WTC11 (cell line): ENCODE data around the gene SLC25A26. TPM values are rescaled to one million over a fixed set of nuclear protein-coding genes. Genes with fewer than 3 reads are reported as not detected.

Source experiments
- ATAC-seq: fragments of 200-7000 bp; cut with Tn5 transposase; 2 replicates; pipeline ENCODE4 v1.10.0; 2021; ENCODE audit warnings: mild to moderate bottlenecking, moderate library complexity
- CTCF ChIA-PET: fragments of 300-600 bp; sonication (Branson Sonifier 250); formaldehyde crosslinking; loops from one replicate; lab custom pipeline; 2021; ENCODE audit warnings: antibody characterized with exemption; lab: Charles Lee
- POLR2A ChIA-PET: fragments of 350-600 bp; sonication (Branson Sonifier 250); formaldehyde crosslinking; loops from one replicate; lab custom pipeline; 2021; ENCODE audit warnings: antibody characterized with exemption; lab: Charles Lee
- DNase-seq: peaks from one replicate; pipeline ENCODE4 v3.0.0; 2021; ENCODE audit warnings: low spot score
- H3K27ac Mint-ChIP-seq: 2 replicates; pipeline ENCODE4 v1.8.0; 2021; ENCODE audit warnings: mixed read lengths
- H3K27me3 Mint-ChIP-seq: 2 replicates; pipeline ENCODE4 v1.8.0; 2021; ENCODE audit warnings: low read depth, mild to moderate bottlenecking, moderate library complexity, mixed read lengths
- H3K36me3 Mint-ChIP-seq: 2 replicates; pipeline ENCODE4 v1.8.0; 2021; ENCODE audit warnings: mixed read lengths
- H3K4me1 Mint-ChIP-seq: 2 replicates; pipeline ENCODE4 v1.8.0; 2022; ENCODE audit warnings: mixed read lengths
- H3K4me3 Mint-ChIP-seq: 2 replicates; pipeline ENCODE4 v1.8.0; 2021; ENCODE audit warnings: mild to moderate bottlenecking, moderate library complexity, mixed read lengths
- H3K9me3 Mint-ChIP-seq: 2 replicates; pipeline ENCODE4 v1.8.0; 2021; ENCODE audit warnings: mixed read lengths
- ATF1 ChIP-seq: sonication (generic); formaldehyde crosslinking; IDR thresholded peaks from 2 replicates; pipeline ENCODE4 v1.8.1; 2023; ENCODE audit warnings: mild to moderate bottlenecking, moderate library complexity, missing genetic modification reagents
- ESRRA ChIP-seq: sonication (generic); formaldehyde crosslinking; IDR thresholded peaks from 2 replicates; pipeline ENCODE4 v1.8.1; 2022; ENCODE audit warnings: mild to moderate bottlenecking, missing genetic modification reagents, borderline replicate concordance
- FOXJ3 ChIP-seq: sonication (generic); formaldehyde crosslinking; IDR thresholded peaks from 2 replicates; pipeline ENCODE4 v1.9.0; 2021; ENCODE audit warnings: missing genetic modification reagents, mild to moderate bottlenecking, borderline replicate concordance
- GABPB1 ChIP-seq: sonication (generic); formaldehyde crosslinking; IDR thresholded peaks from 2 replicates; pipeline ENCODE4 v1.8.1; 2023; ENCODE audit warnings: mild to moderate bottlenecking, missing genetic modification reagents
- GTF2I ChIP-seq: fragments of 250-450 bp; sonication (Bioruptor Pico); conservative IDR thresholded peaks from 2 replicates; pipeline ENCODE4 v1.4.0; 2021; ENCODE audit warnings: mild to moderate bottlenecking
- JUN ChIP-seq: sonication (generic); formaldehyde crosslinking; IDR thresholded peaks from 2 replicates; pipeline ENCODE4 v1.8.0; 2023; ENCODE audit warnings: mild to moderate bottlenecking, missing genetic modification reagents
- NR2C2 ChIP-seq: sonication (generic); formaldehyde crosslinking; IDR thresholded peaks from 2 replicates; pipeline ENCODE4 v1.8.0; 2022; ENCODE audit warnings: mild to moderate bottlenecking, missing genetic modification reagents
- OVOL2 ChIP-seq: fragments of 250-450 bp; sonication (Bioruptor Pico); IDR thresholded peaks from 2 replicates; pipeline ENCODE4 v1.9.0; 2021; ENCODE audit warnings: mild to moderate bottlenecking, borderline replicate concordance
- SMAD3 ChIP-seq: sonication (generic); formaldehyde crosslinking; IDR thresholded peaks from 2 replicates; pipeline ENCODE4 v1.8.0; 2022; ENCODE audit warnings: missing genetic modification reagents, mild to moderate bottlenecking, borderline replicate concordance
- SMAD4 ChIP-seq: sonication (generic); formaldehyde crosslinking; IDR thresholded peaks from 2 replicates; pipeline ENCODE4 v1.8.0; 2022; ENCODE audit warnings: mild to moderate bottlenecking, missing genetic modification reagents
- SP1 ChIP-seq: sonication (generic); formaldehyde crosslinking; conservative IDR thresholded peaks from 2 replicates; pipeline ENCODE4 v1.8.1; 2022; ENCODE audit warnings: missing genetic modification reagents
- ZNF396 ChIP-seq: fragments of 250-450 bp; sonication (Bioruptor Pico); IDR thresholded peaks from 2 replicates; pipeline ENCODE4 v1.8.0; 2021; ENCODE audit warnings: mild to moderate bottlenecking, moderate library complexity, borderline replicate concordance
- total RNA-seq: library from RNA; stranded (reverse); gene quantifications from 3 replicates; pipeline ENCODE4 v1.2.3, GENCODE V29; 2021
- TF ChIP-seq, protein P1 (sequence below): sonication (generic); formaldehyde crosslinking; IDR thresholded peaks from 2 replicates; pipeline ENCODE4 v1.8.0; 2023; ENCODE audit warnings: mild to moderate bottlenecking, missing genetic modification reagents
- TF ChIP-seq, protein P2 (sequence below): fragments of 250-450 bp; sonication (Bioruptor Pico); IDR thresholded peaks from 2 replicates; pipeline ENCODE4 v1.8.0; 2021; ENCODE audit warnings: mild to moderate bottlenecking
- TF ChIP-seq, protein P3 (sequence below): sonication (generic); formaldehyde crosslinking; IDR thresholded peaks from 2 replicates; pipeline ENCODE4 v1.8.1; 2022; ENCODE audit warnings: low read depth, missing genetic modification reagents, borderline replicate concordance
- TF ChIP-seq, protein P4 (sequence below): sonication (generic); formaldehyde crosslinking; IDR thresholded peaks from 2 replicates; pipeline ENCODE4 v1.8.1; 2023; ENCODE audit warnings: mild to moderate bottlenecking, missing genetic modification reagents
- TF ChIP-seq, protein P5 (sequence below): sonication (generic); formaldehyde crosslinking; IDR thresholded peaks from 2 replicates; pipeline ENCODE4 v1.8.0; 2022; ENCODE audit warnings: mild to moderate bottlenecking, missing genetic modification reagents
- TF ChIP-seq, protein P6 (sequence below): sonication (generic); formaldehyde crosslinking; IDR thresholded peaks from 2 replicates; pipeline ENCODE4 v1.8.0; 2022; ENCODE audit warnings: mild to moderate bottlenecking, missing genetic modification reagents
- TF ChIP-seq, protein P7 (sequence below): sonication (generic); formaldehyde crosslinking; IDR thresholded peaks from 2 replicates; pipeline ENCODE4 v1.8.0; 2023; ENCODE audit warnings: missing genetic modification reagents, mild to moderate bottlenecking, borderline replicate concordance
- TF ChIP-seq, protein P8 (sequence below): sonication (generic); formaldehyde crosslinking; IDR thresholded peaks from 2 replicates; pipeline ENCODE4 v1.8.1; 2023; ENCODE audit warnings: mild to moderate bottlenecking, missing genetic modification reagents

The SLC25A26 gene
- total RNA-seq, 1 experiment from 2014 or later, result 29.1 TPM

DNA sequence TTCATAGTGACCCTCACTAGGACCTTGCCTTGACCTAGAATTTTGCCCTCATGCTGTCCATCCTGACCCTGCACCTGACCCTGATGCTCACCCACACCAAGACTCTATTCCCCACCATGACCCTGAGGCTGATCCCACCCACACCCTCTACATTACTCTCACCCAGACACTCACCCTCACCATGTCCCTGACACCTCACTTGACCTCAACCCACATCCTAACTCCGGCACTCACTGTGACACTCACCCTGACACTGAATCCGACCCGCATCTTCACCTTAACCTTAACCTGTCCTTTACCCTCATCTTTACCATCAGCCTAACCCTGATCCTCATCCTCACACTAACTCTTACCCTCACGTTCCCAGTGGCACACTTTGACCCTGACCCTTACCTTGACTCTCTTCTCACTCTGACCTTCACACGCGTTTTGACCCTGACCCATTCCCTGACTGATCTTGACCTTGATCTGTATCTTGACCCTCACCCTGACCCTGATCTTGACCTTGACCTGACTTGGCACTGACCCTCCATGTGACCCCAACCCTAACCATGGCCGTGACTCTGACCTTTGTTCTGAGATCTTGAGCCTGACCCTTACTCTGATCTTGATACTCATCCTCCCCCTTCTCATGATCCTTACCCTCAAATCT, 22.2 kb upstream of the SLC25A26 start (continued):
- TF ChIP-seq, protein P1, sequence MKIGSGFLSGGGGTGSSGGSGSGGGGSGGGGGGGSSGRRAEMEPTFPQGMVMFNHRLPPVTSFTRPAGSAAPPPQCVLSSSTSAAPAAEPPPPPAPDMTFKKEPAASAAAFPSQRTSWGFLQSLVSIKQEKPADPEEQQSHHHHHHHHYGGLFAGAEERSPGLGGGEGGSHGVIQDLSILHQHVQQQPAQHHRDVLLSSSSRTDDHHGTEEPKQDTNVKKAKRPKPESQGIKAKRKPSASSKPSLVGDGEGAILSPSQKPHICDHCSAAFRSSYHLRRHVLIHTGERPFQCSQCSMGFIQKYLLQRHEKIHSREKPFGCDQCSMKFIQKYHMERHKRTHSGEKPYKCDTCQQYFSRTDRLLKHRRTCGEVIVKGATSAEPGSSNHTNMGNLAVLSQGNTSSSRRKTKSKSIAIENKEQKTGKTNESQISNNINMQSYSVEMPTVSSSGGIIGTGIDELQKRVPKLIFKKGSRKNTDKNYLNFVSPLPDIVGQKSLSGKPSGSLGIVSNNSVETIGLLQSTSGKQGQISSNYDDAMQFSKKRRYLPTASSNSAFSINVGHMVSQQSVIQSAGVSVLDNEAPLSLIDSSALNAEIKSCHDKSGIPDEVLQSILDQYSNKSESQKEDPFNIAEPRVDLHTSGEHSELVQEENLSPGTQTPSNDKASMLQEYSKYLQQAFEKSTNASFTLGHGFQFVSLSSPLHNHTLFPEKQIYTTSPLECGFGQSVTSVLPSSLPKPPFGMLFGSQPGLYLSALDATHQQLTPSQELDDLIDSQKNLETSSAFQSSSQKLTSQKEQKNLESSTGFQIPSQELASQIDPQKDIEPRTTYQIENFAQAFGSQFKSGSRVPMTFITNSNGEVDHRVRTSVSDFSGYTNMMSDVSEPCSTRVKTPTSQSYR (CRISPR knock-in tag), result no peak
- no peak for TF ChIP-seq GTF2I (CRISPR knock-in tag)
- no peak for TF ChIP-seq ESRRA (CRISPR knock-in tag)
- TF ChIP-seq, protein P2, sequence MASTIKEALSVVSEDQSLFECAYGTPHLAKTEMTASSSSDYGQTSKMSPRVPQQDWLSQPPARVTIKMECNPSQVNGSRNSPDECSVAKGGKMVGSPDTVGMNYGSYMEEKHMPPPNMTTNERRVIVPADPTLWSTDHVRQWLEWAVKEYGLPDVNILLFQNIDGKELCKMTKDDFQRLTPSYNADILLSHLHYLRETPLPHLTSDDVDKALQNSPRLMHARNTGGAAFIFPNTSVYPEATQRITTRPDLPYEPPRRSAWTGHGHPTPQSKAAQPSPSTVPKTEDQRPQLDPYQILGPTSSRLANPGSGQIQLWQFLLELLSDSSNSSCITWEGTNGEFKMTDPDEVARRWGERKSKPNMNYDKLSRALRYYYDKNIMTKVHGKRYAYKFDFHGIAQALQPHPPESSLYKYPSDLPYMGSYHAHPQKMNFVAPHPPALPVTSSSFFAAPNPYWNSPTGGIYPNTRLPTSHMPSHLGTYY (CRISPR knock-in tag), result no peak
- TF ChIP-seq, protein P3, sequence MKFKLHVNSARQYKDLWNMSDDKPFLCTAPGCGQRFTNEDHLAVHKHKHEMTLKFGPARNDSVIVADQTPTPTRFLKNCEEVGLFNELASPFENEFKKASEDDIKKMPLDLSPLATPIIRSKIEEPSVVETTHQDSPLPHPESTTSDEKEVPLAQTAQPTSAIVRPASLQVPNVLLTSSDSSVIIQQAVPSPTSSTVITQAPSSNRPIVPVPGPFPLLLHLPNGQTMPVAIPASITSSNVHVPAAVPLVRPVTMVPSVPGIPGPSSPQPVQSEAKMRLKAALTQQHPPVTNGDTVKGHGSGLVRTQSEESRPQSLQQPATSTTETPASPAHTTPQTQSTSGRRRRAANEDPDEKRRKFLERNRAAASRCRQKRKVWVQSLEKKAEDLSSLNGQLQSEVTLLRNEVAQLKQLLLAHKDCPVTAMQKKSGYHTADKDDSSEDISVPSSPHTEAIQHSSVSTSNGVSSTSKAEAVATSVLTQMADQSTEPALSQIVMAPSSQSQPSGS (CRISPR knock-in tag), result no peak
- no peak for TF ChIP-seq ATF1 (CRISPR knock-in tag)
- no peak for TF ChIP-seq FOXJ3 (CRISPR knock-in tag)
- TF ChIP-seq, protein P4, sequence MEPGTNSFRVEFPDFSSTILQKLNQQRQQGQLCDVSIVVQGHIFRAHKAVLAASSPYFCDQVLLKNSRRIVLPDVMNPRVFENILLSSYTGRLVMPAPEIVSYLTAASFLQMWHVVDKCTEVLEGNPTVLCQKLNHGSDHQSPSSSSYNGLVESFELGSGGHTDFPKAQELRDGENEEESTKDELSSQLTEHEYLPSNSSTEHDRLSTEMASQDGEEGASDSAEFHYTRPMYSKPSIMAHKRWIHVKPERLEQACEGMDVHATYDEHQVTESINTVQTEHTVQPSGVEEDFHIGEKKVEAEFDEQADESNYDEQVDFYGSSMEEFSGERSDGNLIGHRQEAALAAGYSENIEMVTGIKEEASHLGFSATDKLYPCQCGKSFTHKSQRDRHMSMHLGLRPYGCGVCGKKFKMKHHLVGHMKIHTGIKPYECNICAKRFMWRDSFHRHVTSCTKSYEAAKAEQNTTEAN (CRISPR knock-in tag), result no peak
- TF ChIP-seq NR2C2 (CRISPR knock-in tag), result no peak

DNA sequence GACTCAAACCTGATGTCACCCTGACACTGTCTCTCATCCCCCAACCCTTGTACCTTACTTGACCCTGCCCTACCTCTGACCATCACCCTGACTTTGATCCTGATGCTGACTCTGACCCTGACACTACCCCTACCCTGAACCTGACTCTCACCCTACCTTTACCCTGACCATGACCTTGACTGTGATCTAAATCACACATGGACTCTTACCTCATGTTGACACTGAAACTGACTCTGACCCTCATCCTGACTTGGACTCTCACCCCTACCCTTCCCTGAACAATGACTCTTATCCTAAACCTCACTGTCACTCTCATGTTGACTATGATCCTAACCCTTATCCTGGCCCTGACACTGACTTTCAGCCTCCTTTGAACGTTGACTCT, 21.7 kb upstream of the SLC25A26 start:
- no peak for DNase-seq
- CTCF ChIA-PET, result no interaction called here
- POLR2A ChIA-PET, result no interaction called here
- TF ChIP-seq SMAD4 (CRISPR knock-in tag) (no peak), JUN (CRISPR knock-in tag) (no peak), OVOL2 (CRISPR knock-in tag) (no peak), ZNF396 (no peak), GTF2I (CRISPR knock-in tag) (no peak), GABPB1 (CRISPR knock-in tag) (no peak), SMAD3 (no peak), SP1 (no peak)
- TF ChIP-seq, protein P5, sequence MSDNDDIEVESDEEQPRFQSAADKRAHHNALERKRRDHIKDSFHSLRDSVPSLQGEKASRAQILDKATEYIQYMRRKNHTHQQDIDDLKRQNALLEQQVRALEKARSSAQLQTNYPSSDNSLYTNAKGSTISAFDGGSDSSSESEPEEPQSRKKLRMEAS, result no peak
- TF ChIP-seq, protein P6, sequence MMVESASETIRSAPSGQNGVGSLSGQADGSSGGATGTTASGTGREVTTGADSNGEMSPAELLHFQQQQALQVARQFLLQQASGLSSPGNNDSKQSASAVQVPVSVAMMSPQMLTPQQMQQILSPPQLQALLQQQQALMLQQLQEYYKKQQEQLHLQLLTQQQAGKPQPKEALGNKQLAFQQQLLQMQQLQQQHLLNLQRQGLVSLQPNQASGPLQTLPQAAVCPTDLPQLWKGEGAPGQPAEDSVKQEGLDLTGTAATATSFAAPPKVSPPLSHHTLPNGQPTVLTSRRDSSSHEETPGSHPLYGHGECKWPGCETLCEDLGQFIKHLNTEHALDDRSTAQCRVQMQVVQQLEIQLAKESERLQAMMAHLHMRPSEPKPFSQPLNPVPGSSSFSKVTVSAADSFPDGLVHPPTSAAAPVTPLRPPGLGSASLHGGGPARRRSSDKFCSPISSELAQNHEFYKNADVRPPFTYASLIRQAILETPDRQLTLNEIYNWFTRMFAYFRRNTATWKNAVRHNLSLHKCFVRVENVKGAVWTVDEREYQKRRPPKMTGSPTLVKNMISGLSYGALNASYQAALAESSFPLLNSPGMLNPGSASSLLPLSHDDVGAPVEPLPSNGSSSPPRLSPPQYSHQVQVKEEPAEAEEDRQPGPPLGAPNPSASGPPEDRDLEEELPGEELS (CRISPR knock-in tag), result no peak
- TF ChIP-seq, protein P7, sequence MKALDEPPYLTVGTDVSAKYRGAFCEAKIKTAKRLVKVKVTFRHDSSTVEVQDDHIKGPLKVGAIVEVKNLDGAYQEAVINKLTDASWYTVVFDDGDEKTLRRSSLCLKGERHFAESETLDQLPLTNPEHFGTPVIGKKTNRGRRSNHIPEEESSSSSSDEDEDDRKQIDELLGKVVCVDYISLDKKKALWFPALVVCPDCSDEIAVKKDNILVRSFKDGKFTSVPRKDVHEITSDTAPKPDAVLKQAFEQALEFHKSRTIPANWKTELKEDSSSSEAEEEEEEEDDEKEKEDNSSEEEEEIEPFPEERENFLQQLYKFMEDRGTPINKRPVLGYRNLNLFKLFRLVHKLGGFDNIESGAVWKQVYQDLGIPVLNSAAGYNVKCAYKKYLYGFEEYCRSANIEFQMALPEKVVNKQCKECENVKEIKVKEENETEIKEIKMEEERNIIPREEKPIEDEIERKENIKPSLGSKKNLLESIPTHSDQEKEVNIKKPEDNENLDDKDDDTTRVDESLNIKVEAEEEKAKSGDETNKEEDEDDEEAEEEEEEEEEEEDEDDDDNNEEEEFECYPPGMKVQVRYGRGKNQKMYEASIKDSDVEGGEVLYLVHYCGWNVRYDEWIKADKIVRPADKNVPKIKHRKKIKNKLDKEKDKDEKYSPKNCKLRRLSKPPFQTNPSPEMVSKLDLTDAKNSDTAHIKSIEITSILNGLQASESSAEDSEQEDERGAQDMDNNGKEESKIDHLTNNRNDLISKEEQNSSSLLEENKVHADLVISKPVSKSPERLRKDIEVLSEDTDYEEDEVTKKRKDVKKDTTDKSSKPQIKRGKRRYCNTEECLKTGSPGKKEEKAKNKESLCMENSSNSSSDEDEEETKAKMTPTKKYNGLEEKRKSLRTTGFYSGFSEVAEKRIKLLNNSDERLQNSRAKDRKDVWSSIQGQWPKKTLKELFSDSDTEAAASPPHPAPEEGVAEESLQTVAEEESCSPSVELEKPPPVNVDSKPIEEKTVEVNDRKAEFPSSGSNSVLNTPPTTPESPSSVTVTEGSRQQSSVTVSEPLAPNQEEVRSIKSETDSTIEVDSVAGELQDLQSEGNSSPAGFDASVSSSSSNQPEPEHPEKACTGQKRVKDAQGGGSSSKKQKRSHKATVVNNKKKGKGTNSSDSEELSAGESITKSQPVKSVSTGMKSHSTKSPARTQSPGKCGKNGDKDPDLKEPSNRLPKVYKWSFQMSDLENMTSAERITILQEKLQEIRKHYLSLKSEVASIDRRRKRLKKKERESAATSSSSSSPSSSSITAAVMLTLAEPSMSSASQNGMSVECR (CRISPR knock-in tag), result no peak
- TF ChIP-seq, protein P8, sequence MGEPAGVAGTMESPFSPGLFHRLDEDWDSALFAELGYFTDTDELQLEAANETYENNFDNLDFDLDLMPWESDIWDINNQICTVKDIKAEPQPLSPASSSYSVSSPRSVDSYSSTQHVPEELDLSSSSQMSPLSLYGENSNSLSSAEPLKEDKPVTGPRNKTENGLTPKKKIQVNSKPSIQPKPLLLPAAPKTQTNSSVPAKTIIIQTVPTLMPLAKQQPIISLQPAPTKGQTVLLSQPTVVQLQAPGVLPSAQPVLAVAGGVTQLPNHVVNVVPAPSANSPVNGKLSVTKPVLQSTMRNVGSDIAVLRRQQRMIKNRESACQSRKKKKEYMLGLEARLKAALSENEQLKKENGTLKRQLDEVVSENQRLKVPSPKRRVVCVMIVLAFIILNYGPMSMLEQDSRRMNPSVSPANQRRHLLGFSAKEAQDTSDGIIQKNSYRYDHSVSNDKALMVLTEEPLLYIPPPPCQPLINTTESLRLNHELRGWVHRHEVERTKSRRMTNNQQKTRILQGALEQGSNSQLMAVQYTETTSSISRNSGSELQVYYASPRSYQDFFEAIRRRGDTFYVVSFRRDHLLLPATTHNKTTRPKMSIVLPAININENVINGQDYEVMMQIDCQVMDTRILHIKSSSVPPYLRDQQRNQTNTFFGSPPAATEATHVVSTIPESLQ (CRISPR knock-in tag), result no peak

More for the DNA sequence above, 21.7 kb upstream of the SLC25A26 start:
- Mint-ChIP-seq H3K4me1 (peaks cover 4% of the 10 kb centered on the region; the same call in 1 of the 2 replicates), H3K36me3 (no peaks in the 10 kb centered on the region), H3K27me3 (no peaks in the 10 kb centered on the region; the same call in 1 of the 2 replicates), H3K4me3 (no peak overlapping the region), H3K9me3 (no peaks in the 10 kb centered on the region), H3K27ac (no peak overlapping the region)
- no peak for ATAC-seq
